Stimulated activated CD4-positive, alpha-beta T cell treated with anti-CD3 and anti-CD28 coated beads, TNF-alpha, amount 100 ng/mL, for 48 hours (primary cell): ENCODE results near the gene FRMD4A.

Source experiments
- DNase-seq, 3 donors: peaks; one replicate each; pipeline ENCODE4 v3.0.0-alpha.2; 2020; ENCODE audit warnings: low read depth in 3 of 3

The FRMD4A gene

DNA sequence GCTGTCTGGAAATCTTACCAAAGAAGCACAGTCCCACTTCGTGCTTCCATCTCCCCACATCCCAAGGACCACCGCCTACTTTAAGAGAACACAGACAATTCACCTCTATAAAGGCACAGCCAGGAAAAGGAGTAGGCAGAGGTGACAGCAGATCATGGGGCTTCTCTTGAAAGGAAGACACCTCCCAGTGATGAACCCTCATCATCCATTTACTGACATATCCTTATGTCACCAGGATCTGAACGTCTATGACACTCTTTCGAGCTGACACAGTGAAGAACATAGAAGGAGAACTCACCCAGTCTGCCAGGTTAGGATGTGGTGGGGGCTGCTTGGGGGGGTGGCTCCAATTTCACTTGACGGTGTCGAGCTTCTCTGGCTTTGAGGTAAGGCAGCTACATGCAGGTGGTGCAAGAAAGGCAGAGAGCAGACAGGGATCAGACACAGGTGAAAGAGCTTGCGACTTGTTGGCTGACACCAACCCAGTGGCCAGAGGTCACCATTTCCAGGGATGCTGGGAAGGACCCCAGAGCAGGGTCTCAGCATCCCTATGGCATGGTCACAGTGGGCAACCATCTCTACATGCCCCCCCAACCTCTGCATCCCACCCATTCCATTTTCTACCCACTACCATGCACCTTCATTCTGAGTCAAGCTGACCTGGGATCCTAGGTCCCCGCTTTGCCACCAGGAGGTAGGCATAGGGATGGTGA lies 676.5 kb downstream of the FRMD4A start:
- no peak for DNase-seq

DNA sequence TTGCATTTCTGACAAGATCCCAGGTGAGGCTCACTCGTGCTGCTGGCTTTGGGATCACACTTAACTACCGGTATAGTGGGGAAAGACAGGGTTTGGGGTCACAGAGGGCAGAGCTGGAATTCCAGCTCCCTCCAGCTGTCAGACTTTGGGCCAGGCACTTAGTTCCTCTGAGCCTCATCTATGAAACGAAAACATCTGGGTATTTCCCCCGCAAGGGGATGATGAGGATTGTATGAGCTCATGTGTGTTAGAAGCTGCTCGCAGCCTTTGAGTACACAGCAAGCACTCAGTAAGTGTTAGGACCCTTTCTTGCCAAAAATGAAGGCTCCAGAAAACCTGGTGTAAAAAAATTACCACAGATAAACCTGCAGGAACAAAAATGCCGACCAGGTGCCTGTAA lies 677.9 kb downstream of the FRMD4A start:
- DNase-seq, result no peak

DNA sequence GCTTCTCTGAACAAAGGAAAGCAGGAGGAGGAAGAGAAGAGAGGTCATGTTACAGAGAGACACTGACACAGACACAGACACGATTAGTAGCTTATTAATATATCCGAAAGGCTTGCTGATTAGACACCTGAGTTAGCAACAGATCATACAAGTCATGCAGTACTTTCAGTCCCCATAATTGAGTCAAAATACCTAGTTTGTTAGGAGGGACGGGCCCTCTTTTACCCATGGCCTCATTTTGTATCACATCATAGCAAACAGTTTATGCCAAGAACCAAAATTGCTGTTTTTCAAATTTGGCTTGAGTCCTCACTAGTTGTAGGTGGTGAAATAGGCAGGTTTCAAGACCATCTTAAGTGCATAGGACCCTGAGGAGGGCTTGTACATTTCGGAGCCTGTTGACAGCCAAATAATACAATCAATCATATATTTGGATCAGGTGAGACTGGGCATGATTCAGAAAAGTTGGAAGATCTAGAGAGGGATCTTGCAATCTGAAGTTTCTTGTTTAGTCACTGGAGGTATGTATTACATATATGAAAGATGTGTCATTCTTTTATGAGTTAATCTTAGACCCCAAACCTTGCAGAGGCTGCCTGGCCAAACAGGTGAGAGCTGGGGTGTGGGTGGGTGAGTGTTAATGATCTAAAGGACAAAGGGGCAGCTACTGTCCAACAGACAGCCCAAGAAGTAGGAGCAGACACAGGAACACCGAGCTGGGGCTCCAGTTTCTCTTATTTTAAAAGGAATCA lies 678.6 kb downstream of the FRMD4A start:
- no peak for DNase-seq

DNA sequence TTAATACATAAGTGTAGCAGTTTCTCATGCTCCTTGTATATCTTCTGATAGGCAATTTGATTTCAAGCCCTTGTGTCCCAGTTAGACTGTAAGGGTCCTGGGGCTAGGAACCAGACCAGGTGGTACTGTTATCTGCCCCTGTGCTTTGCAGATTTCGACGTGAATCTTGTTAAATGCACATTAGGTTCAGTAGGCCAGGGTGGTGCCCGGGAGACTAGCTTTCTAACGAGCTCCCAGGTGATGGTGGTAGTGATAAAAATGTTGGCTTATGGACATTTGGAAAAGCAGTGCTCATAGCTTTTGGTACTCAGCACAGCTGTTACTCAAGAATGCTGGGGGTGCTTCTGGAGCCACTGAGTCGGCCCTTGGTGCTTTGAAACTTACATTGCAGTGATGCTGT lies 679.8 kb downstream of the FRMD4A start:
- DNase-seq, result no peak

DNA sequence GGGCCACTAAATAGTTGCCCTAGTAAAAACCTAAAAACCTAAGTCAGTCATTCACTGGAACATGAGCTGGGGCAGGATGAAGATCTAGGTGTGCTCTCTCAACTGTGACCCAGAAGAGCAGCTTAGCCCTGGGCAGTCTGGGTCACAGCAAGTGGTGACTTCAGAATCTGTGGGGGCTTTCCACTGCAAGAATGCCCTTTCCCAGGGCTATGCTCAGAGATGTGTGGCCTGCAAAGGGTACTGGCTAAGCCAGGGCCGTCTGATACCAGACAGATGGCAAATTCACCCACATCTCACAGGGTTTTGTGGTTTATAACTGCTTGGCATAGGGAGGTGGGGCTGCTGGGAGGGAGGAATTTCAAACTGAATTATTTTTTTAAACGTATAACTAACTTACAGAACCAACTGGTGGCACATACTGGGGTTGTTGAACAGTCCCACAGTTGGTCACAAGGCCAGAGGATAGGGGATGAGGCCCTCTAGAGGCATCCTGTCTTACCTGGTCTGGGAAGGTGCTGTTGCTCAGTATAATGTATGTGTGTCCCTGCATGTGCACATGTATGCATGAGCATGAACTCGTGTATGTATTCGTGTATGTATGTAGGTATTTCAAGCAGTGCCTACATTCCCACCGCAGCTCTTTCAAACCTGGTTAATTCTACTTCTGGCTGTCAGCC lies 680.7 kb downstream of the FRMD4A start:
- no peak for DNase-seq

DNA sequence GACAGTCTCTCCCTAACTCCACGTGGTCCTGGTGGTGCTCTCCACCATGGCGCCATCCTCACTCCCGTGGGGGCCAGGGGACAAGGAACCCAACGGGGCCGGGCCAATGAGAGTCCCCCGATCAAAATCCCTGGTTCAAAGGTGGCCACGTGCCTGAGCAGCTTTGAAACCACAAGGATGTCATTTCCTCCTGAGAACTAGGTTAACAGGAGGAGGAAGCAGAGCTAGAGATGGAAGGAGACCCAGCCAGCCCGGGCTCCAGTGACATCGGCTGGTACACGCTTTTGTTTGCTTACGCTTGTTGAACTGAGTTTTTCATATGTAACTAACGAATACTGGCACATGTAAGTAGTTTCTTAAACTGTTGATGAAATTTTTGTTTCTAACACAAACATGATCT lies 682.3 kb downstream of the FRMD4A start:
- no peak for DNase-seq

DNA sequence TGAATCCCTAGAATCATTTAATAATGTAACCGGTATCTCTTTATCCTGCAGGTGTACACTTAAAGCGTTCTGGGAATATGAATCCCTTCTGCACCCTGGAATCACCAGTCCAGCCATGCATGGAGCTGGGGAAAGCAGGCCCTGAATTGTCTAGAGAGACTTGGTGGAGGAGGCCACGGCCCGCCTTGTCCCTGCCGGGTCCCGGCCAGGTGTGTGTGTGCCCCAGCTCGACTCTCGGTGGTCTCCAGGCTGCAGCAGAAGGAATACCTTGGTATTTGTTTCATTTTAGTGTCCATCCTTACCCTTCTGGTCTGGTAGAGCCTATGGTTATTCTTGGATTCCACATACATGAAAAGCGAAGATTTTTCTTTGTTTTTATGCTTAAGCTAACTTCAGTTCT lies 685.9 kb downstream of the FRMD4A start:
- DNase-seq, result no peak

DNA sequence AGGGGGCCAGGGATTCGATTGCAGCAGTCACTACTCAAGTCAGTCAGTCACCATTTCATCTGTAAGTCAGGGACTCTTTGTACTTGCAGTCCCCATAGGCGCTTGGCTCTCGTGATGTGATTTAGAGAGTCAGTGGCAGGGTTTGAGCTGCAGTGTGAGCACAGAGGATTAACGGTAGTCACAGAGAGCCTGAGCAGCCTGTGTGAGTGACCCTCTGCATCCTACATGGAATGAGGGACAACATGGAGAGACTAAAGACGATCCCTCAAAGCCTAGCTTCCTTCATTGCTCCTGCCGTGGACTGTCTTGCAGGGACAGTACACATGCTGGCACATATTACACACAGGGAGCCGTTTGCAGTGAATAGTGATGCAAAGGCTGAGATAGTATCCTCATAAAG lies 687.7 kb downstream of the FRMD4A start:
- DNase-seq, result no peak

DNA sequence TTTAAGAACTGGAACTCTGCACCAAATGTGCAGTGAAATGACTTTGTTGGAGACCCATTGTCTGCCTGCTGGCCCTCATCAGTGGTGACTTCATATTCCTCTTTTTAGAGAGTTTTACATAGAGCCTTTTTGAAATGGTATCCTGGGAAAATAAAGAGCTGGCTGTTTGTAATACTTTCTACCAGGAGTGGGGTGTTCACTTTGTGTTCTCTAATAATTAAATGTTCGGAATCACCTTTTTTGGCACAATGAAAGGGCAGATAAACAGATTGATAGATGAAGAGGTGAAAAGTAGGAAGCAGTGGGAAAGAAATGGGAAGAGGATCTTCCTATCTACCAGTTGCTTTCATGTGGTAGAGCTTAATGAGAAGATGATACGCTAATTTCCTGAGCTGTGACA lies 688.4 kb downstream of the FRMD4A start:
- no peak for DNase-seq

DNA sequence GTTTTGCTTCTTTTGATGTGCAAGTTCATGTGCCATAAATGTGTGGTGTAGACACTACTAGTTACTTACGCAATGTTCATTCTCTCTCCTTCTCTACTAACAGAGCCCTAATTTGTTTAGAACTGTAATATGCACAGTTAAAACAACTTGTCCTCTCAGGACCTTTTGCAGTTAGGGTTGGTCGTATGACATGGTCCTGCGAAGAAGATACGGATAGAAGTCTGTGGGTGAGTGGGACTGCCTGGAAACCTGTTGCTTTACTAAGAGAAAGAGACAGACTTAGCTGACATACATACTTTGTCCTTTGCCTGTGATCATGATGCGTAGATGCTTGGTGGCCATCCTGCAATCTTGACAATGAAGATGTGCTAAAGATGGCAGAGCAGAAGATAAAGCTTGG lies 692.8 kb downstream of the FRMD4A start:
- DNase-seq, result no peak

DNA sequence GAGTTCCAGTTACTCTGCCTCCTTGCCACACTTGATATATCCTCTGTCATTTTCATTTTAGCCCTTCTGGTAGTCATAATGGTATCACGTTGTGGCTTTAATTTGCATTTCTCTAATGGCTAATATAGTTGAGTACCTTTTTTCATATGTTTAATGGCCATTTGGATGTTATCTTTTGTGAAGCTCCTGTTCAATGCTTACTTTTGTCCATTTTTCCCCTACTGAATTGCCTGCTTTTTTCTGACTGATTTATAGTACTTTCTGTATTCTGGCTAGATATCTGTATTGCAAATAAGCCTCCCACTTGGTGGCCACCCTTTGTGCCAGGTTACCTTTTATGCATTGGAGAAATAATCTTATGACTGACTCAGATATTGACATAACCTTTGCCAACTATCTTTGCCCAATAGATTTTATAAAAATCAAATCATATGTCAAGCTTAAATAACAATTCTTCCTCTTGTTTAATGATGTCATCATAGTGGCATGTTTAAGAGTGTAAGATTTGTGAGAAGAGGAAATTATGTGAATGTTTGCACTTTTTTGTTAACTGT lies 693.3 kb downstream of the FRMD4A start:
- DNase-seq, result no peak

DNA sequence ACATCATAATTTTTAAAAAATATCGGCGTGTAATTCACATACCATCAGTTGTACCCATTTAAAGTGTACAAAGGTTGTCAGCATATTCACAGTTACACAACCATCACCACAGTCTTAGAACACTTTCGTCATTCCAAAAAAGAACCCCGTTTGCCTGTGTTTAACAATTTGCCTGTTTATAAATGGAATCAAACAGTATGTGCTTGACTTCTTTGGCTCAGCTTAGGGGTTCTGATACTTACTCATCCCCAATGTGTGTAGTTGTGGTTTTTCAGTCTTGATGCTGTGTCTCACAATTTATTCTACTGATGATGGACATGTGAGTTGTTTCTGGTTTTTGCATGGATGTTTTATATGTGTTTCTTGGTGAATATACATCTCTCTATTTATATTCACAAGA lies 693.9 kb downstream of the FRMD4A start:
- DNase-seq, result no peak

DNA sequence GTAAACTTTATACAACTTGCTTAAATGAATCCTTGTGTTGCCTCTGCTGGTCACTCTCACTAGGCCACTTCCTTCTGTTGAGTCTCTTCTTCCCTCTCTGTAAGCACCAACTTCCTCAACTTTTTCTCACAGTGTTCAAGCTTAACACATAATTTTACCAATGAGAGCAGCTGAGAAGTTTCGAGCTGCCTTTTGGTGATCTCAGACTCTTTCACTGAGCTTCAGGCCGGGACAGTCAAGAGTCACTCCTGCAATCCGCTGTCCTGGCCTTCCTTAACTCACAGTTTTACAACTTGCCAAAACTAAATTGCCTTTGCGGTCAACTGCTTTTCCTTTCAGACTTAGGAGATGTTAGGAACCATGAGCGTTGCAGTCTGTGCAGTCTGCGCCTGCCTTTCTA lies 696.5 kb downstream of the FRMD4A start:
- DNase-seq, result no peak

DNA sequence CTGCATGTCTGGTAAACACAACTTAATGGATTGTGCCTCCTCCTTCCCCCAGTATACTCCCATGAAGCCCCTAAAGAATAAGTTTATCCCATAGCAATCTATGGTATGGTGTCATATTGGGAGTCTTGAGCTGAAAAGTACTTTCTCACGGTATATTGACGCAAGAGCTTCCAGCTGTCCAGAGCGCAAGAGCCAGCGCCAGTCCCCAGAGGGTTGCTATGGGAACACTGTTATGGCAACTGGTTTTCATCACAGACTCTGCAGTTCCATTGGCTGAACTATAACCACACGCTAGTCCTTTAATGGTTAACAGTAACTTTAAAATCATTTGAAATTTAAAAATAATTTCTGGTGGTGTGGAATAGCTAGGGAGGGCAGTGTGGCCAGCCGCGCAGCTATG lies 697.0 kb downstream of the FRMD4A start:
- DNase-seq, result no peak

DNA sequence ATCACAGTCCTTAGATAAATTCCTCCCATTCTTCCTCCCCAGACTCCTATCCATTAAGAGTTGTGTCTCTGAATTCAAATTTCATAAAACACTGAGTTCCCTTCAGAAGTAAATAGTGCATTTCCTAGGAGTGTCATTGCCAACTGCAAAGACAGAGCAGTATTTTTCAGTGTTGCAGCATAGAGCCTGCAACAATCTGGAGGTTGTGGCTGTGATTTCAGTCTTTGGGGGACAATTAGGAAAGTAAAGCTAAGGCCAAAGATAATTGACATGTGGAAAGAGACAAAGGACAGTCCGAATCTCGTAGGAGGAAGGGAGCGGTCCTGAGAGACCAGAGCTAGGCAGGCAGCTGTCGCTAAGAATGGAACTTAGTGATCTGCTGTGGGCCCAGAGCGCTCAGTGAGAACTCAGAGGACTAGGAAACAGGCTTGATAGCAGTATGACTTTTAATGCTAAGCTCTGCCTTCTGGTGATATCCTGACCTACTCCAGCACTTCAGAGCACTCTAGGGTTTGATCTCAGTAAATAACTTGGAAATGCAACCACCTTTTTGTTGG lies 697.8 kb downstream of the FRMD4A start:
- no peak for DNase-seq

DNA sequence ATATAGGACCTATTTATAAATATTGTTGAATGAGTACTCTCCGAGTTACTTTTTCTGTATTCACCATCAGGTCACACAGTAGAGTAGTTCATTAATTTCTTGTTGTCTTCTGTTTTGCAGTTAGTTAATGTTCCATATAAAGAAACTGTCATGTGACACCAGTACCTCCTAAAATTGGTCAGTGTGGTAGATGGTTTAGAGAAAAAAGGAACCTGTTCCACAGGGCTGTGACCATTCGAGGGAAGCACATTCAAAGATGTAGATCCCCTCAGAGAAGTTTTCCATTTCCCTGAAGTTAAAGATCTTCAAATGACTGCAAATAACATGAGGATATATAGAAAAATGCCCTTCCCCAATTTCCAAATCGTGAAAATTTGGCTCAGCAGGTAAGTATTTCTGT lies 698.3 kb downstream of the FRMD4A start:
- DNase-seq, result no peak

DNA sequence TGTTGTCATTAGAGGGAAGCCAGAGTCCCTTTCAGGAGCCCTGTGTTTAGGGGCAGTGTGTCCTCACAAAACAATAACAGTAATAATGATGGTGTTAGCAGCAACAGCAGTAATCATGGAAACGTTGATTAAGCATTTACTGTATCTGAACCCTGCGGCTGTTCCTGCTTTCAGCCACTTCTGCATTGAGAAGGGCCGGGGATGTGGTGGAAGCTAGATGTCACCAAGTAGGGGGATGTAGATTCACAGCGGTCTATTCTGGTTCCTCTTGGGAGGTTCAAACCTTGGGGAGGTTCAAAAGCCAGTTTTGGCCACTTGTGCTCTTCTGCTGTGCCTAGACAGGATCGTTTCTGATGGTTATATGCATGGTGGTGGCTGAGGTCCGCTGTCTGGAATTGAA lies 699.1 kb downstream of the FRMD4A start:
- no peak for DNase-seq

DNA sequence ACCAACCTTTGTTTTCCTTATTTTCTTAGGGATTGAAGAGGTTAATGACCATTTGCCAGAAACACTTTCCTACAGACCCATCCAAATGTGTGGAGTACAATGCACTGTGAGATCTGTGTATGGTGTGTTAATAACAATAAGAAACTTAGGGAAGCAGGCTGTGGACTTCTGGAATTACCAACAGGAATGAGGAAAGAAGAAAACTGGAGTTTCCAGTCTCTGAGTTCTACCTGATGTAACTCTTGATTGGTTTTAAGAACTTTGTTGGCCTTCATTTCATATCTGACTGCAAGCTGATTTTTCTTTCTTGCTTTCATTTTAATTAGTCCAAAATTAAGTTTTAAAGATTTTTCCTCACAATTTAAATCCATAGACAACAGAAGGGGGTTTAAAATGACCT lies 700.5 kb downstream of the FRMD4A start:
- DNase-seq, result no peak

DNA sequence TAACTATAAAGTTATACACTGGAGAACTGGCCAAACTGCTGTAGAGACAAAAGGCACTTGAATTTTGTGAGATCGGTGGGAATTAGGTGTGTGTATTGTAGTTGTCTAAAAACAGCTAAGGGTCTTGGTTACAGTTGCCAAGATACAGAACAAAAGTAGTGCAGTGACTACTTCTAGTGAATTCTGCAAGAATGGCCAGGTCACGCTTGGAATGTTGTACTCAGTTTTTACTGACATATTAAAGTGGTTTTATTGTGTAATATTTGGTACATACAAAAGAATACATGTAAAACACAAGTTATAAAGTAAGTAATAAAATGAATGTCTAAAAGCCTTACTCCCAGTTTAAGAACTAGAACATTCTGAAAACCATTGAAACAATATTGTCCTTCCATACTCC lies 701.6 kb downstream of the FRMD4A start:
- DNase-seq, result no peak

DNA sequence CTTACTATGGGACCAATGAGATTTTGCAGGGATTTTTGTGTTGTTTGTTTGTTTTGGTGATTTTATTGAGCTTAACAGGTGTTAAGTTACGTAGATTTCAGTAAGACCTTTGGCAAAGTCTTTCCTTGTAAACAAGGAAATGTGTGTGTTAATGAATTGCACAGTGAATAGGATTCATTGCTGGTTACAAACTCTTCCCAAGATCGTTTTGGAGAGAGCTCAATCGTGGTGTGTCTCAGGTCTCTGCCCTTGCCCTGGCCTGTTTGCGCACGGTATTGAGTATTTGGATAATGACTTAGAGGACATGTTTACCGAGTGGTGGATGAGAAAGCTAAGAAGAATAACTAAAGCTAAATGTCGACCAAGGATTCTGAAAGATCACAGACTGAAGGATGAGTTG lies 702.1 kb downstream of the FRMD4A start:
- no peak for DNase-seq

DNA sequence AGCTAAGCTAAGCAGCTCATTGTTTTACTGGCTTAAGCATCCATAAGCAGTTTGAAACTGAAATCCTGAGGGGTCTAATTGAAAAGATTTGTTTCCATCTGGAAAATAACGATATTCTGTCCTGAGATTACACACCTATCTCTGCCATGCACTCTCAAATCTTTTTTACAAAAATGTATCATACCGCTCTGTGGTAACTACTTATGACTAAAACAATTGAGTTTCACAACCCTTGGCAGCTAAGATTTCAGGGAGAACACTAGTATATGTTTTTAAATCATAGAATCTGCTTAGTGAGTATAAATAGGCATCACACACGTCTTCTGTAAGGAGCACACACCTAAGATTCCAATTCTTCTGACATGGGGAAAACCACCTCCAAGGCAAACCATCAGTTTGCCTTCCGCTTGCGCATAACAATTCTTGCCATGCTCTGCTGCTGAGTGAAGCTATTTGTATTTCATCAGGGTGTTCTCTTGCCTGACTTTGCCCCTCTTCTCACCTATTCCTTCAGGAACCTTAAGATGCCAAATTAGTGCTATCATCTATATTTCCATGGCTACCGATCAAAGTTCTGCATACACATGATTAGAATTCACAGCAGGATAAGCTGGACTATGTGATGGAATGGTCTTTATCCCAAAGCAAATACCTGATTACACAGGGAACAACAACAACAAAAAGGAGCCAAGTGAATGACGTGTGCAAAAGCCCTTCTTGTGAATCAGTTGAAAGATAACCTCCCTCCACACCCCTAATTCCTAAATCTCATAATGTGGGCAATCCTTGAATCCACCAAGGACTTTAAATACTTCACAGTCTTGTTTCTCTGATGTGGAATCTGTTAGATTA lies 703.0 kb downstream of the FRMD4A start:
- DNase-seq, result no peak

DNA sequence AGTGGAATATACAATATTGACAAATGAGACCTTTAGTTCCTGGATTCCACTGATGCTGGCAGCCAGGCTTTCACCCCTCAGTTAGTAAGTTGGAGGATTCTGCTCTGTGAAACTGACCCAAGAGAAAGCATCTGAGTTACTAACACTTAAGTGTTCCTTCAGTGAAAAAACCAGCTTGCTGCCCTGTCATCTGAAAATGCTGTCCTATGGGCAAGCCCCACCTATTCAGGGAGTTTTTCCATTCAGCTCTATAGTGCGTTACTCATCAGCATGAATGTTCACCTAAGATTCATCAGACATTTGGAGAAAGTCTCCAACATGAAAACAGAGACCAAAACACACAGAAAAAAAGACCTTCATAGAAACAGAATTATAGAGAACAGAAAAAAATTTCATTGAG lies 706.1 kb downstream of the FRMD4A start:
- no peak for DNase-seq
